ENCODE data around the gene ZNF423.
A peak's percentile ranks its signal among the peaks of the same experiment; 100 is the strongest.

The ZNF423 gene

DNA sequence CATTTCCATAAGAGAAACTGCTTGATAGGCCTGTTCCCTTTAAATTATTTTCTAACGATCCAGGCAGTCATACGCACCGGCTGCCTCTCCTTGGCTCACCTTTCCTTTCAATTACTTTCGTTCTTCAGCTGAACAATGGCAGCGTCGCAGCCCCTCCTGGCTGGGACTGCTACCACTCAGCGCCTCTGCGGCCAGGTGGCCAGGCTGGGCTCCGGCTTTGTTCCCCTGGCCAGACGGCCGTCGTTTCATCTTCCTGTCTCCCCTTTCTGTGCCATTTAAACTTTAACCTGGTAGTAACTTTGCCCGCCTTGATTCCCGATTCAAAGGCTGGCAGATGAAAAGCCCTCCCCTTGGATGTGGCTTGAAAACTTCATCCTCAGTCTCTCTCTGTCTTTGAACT lies 403.3 kb downstream of the ZNF423 start:
- no peak for DNase-seq (ENCODE audit: low read depth in 1 of 2, low spot score in 1 of 2)

DNA sequence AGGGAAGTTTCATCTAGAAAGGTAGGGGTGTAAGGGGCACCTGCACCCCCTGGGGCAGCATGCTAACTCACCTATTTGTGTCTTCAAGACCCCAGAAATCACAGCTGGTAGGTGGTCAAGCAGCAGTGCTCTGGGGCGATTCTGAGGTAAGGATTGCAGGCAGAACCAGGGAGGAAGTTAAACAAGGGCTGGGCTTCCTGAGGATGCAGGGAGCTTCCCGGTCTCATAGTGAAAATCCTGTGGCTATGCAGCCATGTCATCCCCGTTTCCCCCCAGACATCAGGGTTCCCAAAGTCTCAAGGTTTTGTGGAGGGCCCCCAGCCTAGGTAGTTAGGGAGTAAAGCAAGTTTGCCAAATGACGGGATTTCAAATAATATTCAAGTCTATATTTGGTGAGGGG lies 403.8 kb downstream of the ZNF423 start:
- no peak for DNase-seq (ENCODE audit: low read depth in 1 of 2, low spot score in 1 of 2)

DNA sequence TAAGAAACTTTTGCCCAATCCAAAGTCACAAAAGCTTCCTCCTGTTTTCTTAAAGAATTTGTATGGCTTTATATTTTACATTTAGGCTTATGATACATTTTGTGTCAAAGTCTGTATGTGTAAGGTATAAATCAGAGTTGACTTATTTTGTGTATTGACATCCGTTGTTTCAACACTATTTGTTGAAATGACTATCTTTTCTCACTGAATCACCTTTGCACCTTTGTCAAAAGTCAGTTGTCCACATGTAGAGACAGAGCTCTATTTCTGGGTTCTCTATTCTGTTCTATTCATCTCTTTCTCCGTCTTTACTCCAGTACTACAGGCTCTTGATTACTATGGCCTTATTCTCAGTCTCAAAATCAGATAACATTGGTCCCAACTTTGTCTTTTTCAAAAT lies 409.1 kb downstream of the ZNF423 start:
- DNase-seq (ENCODE audit: low read depth in 1 of 2, low spot score in 1 of 2) = no peak

DNA sequence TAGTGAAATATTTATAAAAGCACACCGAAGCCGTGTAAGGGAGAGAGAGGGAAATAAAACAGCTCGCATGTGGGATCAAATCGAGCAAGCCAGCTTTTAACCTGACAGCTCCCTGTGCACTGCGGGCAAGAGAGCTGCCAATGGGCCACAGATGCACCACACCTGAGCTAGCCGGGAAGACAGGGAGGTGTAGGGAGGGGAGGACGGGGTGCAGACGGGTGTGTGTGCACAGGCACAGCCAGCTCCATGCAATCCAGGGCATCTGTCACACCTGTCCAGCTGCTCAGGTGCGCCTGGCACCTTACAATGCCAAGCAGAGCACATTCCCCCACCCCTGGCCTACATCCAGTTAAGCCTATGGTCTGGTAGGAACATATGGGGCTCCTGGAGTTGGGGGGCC lies 412.3 kb downstream of the ZNF423 start:
- DNase-seq (ENCODE audit: low read depth in 1 of 2, low spot score in 1 of 2) = no peak

DNA sequence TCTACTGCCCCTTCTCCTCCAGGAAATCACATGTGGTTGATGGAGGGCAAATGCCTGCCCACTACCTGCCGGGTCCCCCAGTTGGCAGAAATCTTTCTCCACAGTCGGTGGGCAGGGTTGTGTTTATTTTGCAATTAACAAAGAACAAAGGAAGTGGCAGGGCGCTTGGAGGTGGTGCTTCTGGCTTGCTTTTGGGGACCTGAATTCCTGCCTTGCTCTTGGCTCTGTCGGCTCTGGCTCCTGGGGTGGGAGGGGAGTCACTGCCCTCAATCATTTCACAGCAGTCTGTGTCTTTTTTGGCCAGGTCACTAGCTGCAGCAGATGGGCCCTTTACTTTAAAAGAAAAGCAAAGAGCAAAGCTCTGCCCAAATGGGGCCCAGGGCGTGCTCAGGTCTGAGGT lies 413.1 kb downstream of the ZNF423 start:
- no peak for DNase-seq (ENCODE audit: low read depth in 1 of 2, low spot score in 1 of 2)

- peak in 1 of 2 donors; percentile 37 for DNase-seq (ENCODE audit: low read depth in 1 of 2, low spot score in 1 of 2)
Measured at GRCh38 chr16:49441366-49441780, 414.5 kb downstream of the ZNF423 start.

DNA sequence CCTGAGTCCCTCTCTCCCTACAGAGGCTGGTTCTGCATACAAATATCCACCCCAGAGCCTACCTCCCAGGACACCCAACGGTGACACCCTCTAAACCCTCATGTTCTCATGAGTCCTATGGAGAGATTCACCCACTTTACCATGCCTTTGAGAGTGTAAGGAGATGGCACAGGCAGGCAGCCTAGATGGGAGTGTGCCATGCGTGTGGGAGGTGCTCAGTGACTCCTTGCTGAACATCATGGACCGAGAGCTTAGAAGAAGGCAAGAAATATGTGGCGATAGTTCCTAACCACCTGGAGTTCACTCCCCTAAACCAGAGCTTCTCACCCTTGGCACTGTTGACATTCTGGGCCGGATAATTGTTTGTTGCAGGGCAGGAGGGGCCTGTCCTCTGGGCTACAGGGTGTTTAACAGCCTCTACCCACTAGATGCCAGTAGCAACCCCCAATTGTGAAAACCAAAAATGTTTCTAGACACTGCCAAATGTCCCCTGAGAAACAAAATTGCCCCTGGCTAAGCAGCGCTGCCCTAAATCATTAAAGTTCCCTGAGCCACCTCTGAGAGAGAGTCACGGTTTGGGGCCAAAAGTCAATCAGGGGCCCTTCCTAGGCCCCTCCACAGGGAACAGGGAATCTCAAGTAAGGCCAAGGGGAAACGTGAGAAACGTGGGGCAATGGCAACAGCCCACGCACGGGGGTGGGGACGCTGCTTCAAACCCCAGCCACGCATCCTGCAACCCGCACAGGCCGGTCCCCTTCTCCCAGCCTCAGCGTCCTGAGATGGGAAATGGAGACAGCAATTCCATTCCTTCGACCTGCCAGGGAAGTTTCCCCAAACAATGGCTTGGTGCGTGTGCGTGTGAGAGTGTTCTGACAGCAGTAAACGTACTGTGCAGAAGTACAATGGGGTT lies 415.5 kb downstream of the ZNF423 start:
- DNase-seq (ENCODE audit: low read depth in 1 of 2, low spot score in 1 of 2) = no peak

GRCh38 chr16:49439676-49440075 lies 416.2 kb downstream of the ZNF423 start:
- no peak for DNase-seq (ENCODE audit: low read depth in 1 of 2, low spot score in 1 of 2)

GRCh38 chr16:49439050-49439449 lies 416.9 kb downstream of the ZNF423 start:
- no peak for DNase-seq (ENCODE audit: low read depth in 1 of 2, low spot score in 1 of 2)

All from stimulated activated CD4-positive, alpha-beta T cell treated with anti-CD3 and anti-CD28 coated beads, Interleukin-15, amount 100 ng/mL, for 1 hour (primary cell).